GM21723 (cell line): Measurements from ENCODE around the gene OR10J1.

Experiments used
- ATAC-seq: cut with Tn5 transposase; IDR thresholded peaks from one replicate; pipeline ENCODE4 v1.9.1; 2021; ENCODE audit warnings: mild to moderate bottlenecking, moderate library complexity; ENCODE audit not compliant: unreplicated experiment

The OR10J1 gene

DNA sequence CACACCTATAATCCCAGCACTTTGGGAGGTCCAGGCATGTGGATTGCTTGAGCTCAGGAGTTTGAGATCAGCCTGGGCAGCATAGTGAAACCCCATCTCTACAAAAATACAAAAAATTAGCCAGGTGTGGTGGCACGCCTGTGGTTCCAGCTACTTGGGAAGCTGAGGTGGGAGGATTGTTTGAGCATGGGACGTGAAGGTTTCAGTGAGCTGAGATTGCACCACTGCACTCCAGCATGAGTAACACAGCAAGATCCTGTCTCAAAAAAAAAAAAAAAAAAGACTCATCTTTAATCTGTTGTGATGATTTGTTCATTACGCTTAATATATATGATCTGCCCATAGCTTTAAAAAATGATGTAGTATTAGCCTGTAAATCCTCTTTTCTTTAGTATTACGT, 44.0 kb downstream of the OR10J1 start:
- ATAC-seq, result no peak
